Nephron progenitor cell (in vitro differentiated cells): ENCODE results near the gene GDF10.

ENCODE experiments used
- DNase-seq: peaks from one replicate; pipeline ENCODE4 v3.0.0; 2021
- H3K27ac Mint-ChIP-seq: 2 replicates; pipeline ENCODE4 v1.8.0; 2021; ENCODE audit warnings: mild to moderate bottlenecking, moderate library complexity, mixed read lengths
- H3K27me3 Mint-ChIP-seq: 2 replicates; pipeline ENCODE4 v1.8.0; 2021; ENCODE audit warnings: mild to moderate bottlenecking, low read depth, mixed read lengths; ENCODE audit not compliant: poor library complexity
- H3K36me3 Mint-ChIP-seq: 2 replicates; pipeline ENCODE4 v1.8.0; 2021; ENCODE audit warnings: low read depth, mixed read lengths
- H3K4me1 Mint-ChIP-seq: 2 replicates; pipeline ENCODE4 v1.8.0; 2021; ENCODE audit warnings: mixed read lengths
- H3K4me3 Mint-ChIP-seq: 2 replicates; pipeline ENCODE4 v1.8.0; 2021; ENCODE audit warnings: mild to moderate bottlenecking, moderate library complexity, mixed read lengths
- H3K9me3 Mint-ChIP-seq: 2 replicates; pipeline ENCODE4 v1.8.0; 2021; ENCODE audit warnings: mild to moderate bottlenecking, moderate library complexity, mixed read lengths
- TF ChIP-seq, protein P1 (sequence below): fragments of 200-600 bp; sonication (generic); IDR thresholded peaks from 2 replicates; pipeline ENCODE4 v1.5.0; 2021; ENCODE audit warnings: antibody characterized with exemption

Gene GDF10

DNA sequence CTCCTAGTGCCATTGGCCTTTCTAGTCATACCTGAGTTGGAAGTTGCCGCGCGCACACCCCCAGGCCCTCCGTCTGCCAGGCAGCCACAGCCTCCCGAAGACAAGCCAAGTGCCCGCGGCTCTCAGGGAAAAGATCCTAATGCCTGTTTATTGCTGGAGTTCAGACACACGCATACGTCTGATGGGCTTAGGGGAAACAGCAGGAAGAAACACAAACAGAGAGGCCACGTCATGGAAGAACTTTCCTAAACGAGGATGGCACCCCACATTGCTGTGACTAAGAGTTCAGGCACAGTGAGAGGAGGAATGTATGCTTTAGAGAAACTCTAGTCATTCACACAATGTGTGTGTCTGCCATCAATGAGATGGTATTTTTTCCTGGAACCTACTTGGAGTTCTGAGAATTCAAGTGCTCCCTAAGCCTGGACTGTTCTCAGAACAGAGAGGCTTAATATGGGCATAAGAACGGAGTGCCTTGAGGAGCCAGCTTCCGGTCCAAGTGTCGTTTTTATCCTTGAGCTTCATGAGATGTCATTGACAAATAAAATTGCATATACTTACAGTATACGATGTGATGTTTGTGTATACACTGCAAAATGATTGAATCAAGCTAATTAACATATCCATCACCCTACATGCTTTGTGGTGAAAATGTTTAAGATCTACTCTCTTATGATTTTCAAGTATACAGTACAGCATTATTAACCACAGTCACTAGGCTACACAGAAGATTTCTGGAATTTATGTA, 36.6 kb downstream of the GDF10 start:
- peaks cover 30% of the 10 kb centered on the region for H3K27me3 Mint-ChIP-seq
- H3K36me3 Mint-ChIP-seq = no peaks in the 10 kb centered on the region
- TF ChIP-seq, protein P1, sequence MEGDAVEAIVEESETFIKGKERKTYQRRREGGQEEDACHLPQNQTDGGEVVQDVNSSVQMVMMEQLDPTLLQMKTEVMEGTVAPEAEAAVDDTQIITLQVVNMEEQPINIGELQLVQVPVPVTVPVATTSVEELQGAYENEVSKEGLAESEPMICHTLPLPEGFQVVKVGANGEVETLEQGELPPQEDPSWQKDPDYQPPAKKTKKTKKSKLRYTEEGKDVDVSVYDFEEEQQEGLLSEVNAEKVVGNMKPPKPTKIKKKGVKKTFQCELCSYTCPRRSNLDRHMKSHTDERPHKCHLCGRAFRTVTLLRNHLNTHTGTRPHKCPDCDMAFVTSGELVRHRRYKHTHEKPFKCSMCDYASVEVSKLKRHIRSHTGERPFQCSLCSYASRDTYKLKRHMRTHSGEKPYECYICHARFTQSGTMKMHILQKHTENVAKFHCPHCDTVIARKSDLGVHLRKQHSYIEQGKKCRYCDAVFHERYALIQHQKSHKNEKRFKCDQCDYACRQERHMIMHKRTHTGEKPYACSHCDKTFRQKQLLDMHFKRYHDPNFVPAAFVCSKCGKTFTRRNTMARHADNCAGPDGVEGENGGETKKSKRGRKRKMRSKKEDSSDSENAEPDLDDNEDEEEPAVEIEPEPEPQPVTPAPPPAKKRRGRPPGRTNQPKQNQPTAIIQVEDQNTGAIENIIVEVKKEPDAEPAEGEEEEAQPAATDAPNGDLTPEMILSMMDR = no peak
- H3K4me3 Mint-ChIP-seq = no peak overlapping the region
- peaks cover 5% of the 10 kb centered on the region for H3K4me1 Mint-ChIP-seq
- no peak overlapping the region for H3K27ac Mint-ChIP-seq
- DNase-seq = no peak
- H3K9me3 Mint-ChIP-seq = no peaks in the 10 kb centered on the region

DNA sequence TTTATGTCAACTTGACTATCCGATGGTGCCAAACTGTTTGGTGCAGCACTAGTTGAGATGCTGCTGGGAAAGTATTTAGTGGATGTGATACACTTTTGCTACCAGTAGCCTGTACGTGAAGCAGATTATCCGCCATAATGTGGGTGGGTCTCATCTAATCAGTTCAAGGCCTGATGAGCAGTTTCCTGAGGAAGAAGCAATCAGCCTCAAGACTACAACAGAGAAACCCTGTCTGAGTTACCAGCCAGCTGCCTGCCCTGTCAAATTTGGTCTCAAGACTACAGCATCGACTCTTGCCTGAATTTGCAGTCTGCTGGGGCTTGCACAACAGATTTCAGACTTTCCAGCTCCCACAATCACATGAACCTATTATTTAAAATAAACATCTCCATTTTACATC, 37.3 kb downstream of the GDF10 start:
- Mint-ChIP-seq H3K27ac (no peak overlapping the region), H3K36me3 (no peaks in the 10 kb centered on the region), H3K4me1 (no peaks in the 10 kb centered on the region), H3K4me3 (no peak overlapping the region), H3K27me3 (peaks cover 30% of the 10 kb centered on the region), H3K9me3 (no peaks in the 10 kb centered on the region)
- DNase-seq = no peak
- TF ChIP-seq, protein P1 = no peak

DNA sequence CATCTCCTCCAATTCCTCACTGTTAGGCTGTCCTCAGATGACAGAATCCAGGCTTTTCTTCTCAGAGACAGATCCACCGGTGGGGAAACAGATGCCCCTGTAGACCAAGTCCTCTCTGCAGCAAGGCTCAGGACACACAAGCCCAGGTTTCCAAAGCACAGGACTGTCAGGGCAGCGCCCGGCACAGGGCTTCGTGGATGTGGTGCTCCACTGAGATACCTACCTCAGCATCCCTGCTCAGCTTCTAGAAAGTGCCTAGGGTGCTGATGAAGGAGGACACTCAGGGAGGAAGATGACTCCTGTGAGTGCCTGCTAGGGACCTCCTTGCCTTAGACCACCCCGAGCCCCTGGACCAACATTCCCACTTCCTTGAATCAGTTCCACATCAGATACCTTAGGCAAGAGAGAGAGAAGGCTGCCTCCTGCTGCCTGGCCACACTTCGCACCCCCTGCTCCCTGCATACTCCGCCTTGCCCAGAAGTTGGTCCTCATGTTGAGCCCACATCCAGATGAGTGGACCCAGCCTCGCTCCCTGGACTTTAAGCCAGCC, 39.3 kb downstream of the GDF10 start:
- no peak for DNase-seq
- H3K4me1 Mint-ChIP-seq = no peaks in the 10 kb centered on the region
- H3K27me3 Mint-ChIP-seq = peaks cover 25% of the 10 kb centered on the region
- no peak overlapping the region for H3K27ac Mint-ChIP-seq
- no peak overlapping the region for H3K4me3 Mint-ChIP-seq
- H3K9me3 Mint-ChIP-seq = no peaks in the 10 kb centered on the region
- H3K36me3 Mint-ChIP-seq = no peaks in the 10 kb centered on the region
- TF ChIP-seq, protein P1 = no peak

DNA sequence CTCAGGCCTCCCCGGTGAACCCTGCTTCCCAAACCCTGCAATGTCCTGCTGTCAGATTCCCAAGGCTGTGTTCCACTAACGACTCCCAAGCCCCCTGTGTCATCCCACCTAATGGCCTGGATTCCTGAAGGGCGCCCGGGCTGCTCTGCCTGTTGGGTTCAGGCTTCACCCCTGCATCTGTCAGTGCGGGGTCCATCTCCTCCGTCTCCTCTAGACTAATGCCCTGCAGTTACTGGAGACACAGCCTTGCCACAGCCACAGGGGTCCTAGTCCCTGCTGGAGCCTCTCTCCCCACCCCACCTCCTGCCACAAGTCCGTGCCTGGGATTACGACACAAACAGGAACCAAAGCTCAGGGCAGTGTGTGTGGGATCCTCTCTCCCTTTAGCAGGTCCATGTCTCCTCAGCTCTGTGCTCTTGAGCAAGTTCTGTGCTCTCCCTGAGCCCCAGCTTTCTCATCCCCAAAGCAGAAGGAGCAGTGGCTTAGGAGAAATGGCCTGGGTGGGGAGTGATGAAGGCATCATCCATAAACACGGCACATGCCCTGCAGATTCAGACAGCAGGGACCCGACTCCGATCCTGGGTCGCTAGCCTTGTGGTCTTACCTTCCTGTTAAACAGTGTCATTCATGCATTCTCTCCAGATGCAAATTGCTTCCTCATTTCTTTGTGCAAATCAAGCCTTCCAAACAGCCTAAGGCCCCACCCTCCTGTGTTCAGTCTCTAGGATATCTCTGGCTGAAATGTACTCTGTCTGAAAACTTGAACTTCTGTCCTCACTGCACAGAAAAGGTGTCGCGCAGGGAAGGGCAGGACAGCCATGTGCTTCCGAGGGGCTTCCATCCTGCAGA, 40.0 kb downstream of the GDF10 start:
- peaks cover 19% of the 10 kb centered on the region for H3K27me3 Mint-ChIP-seq
- TF ChIP-seq, protein P1 = no peak
- no peak overlapping the region for H3K27ac Mint-ChIP-seq
- DNase-seq = no peak
- no peaks in the 10 kb centered on the region for H3K9me3 Mint-ChIP-seq
- no peak overlapping the region for H3K4me3 Mint-ChIP-seq
- no peaks in the 10 kb centered on the region for H3K36me3 Mint-ChIP-seq
- no peaks in the 10 kb centered on the region for H3K4me1 Mint-ChIP-seq

DNA sequence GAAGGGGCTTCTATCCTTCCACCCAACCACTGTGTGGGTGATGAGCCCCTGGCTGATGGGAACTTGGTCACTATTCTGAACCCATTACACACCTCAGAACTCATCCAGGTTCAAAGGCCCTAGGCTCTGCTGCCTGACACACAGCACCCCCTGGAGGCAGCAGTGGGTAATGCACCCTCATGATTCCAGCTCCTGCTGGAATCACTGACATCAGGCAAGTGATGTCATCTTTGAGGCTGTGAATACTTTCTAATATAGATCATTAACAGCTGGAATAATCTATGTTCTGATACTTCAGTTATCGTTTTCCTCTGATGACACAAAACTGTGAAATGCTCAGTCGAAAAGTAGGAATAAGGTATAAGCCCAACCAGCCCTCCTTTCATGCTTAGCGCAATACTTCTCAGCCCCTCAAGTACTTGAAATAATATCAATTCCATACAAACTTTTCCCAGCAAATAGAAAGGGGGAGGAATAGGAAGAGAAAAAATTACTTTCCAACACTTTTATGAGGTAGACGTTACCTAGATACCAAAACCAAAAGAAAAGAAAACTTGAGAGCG, 40.7 kb downstream of the GDF10 start:
- no peak overlapping the region for H3K27ac Mint-ChIP-seq
- H3K27me3 Mint-ChIP-seq = peaks cover 14% of the 10 kb centered on the region

More for the DNA sequence above, 40.7 kb downstream of the GDF10 start:
- TF ChIP-seq, protein P1 = peak; percentile 97
- Mint-ChIP-seq H3K4me1 (no peaks in the 10 kb centered on the region), H3K4me3 (no peak overlapping the region), H3K9me3 (no peaks in the 10 kb centered on the region), H3K36me3 (no peaks in the 10 kb centered on the region)
- peak; percentile 83 for DNase-seq
